Activated CD8-positive, alpha-beta memory T cell treated with anti-CD3 and anti-CD28 coated beads, Interleukin-2, amount 50 U/mL, for 48 hours (primary cell): ENCODE results near the gene C3orf20.

Source experiments
- DNase-seq: peaks from one replicate; pipeline ENCODE4 v3.0.0-alpha.2; 2020

Gene C3orf20

GRCh38 chr3:14761121-14761672 lies 86.3 kb downstream of the C3orf20 start:
- no peak for DNase-seq

GRCh38 chr3:14761866-14762265 lies 86.9 kb downstream of the C3orf20 start:
- DNase-seq, result no peak

GRCh38 chr3:14762701-14763100 lies 87.8 kb downstream of the C3orf20 start:
- no peak for DNase-seq

- no peak for DNase-seq
Observed at GRCh38 chr3:14764331-14765059, 89.6 kb downstream of the C3orf20 start.

GRCh38 chr3:14765060-14765400 lies 90.1 kb downstream of the C3orf20 start:
- no peak for DNase-seq

GRCh38 chr3:14765576-14766427 lies 90.9 kb downstream of the C3orf20 start:
- no peak for DNase-seq

- no peak for DNase-seq
Observed at GRCh38 chr3:14766428-14767244, 91.7 kb downstream of the C3orf20 start.

- DNase-seq, result no peak
Observed at GRCh38 chr3:14767245-14768051, 92.5 kb downstream of the C3orf20 start.

GRCh38 chr3:14768182-14768790 lies 93.3 kb downstream of the C3orf20 start:
- DNase-seq, result no peak

GRCh38 chr3:14768881-14769280 lies 93.9 kb downstream of the C3orf20 start:
- peak; percentile 30 for DNase-seq

GRCh38 chr3:14769544-14770325 lies 94.8 kb downstream of the C3orf20 start:
- peak; percentile 22 for DNase-seq

- peak; percentile 30 for DNase-seq
Observed at GRCh38 chr3:14770591-14770990, 95.7 kb downstream of the C3orf20 start.

- peak; percentile 29 for DNase-seq
Observed at GRCh38 chr3:14771593-14772497, 96.9 kb downstream of the C3orf20 start.

- peak; percentile 40 for DNase-seq
Observed at GRCh38 chr3:14772533-14773138, 97.7 kb downstream of the C3orf20 start.

- DNase-seq, result no peak
Observed at GRCh38 chr3:14773281-14773680, 98.3 kb downstream of the C3orf20 start.

- DNase-seq, result peak; percentile 32
Observed at GRCh38 chr3:14773691-14774128, 98.8 kb downstream of the C3orf20 start.

GRCh38 chr3:14774431-14774830 lies 99.5 kb downstream of the C3orf20 start:
- peak; percentile 29 for DNase-seq

- peak; percentile 7 for DNase-seq
Observed at GRCh38 chr3:14775011-14775410, 100.1 kb downstream of the C3orf20 start.

GRCh38 chr3:14775563-14775962 lies 100.6 kb downstream of the C3orf20 start:
- DNase-seq, result peak; percentile 20
